Heart left ventricle (tissue), 16 donors: Measurements from ENCODE around the gene PLEKHM2. TPM values are rescaled to one million over a fixed set of nuclear protein-coding genes. Genes with fewer than 3 reads are reported as not detected.

Experiments
- ATAC-seq, 4 donors: fragments of 200-7000 bp; cut with Tn5 transposase; one replicate each; pipeline ENCODE4 v1.9.1; 2020 to 2022; ENCODE audit warnings: moderate library complexity in 4 of 4, mild to moderate bottlenecking in 3 of 4, moderate number of reproducible peaks in 1 of 4
- DNase-seq, 5 donors: peaks; one replicate each; pipeline ENCODE4 v3.0.0-alpha.2; 2020
- H3K27ac ChIP-seq, 12 donors: fragments of 200-600 bp; sonication (generic) in 4 of 12; one replicate each; pipeline versions ENCODE4 v1.5.0 to v1.8.0; 2016 to 2022; ENCODE audit warnings: mild to moderate bottlenecking in 2 of 12
- H3K27me3 ChIP-seq, 9 donors: fragments of 200-600 bp; sonication (generic) in 2 of 9; one replicate each; pipeline versions ENCODE4 v1.5.1 to v1.8.0; 2016 to 2022; ENCODE audit warnings: mild to moderate bottlenecking in 3 of 9
- H3K36me3 ChIP-seq, 9 donors: fragments of 200-600 bp; sonication (generic) in 2 of 9; one replicate each; pipeline versions ENCODE4 v1.5.0 to v1.8.0; 2018 to 2022; ENCODE audit warnings: mild to moderate bottlenecking in 2 of 9
- H3K4me1 ChIP-seq, 12 donors: fragments of 200-600 bp; sonication (generic) in 4 of 12; one replicate each; pipeline versions ENCODE4 v1.5.0 to v1.8.0; 2016 to 2022; ENCODE audit warnings: mild to moderate bottlenecking in 3 of 12
- H3K4me3 ChIP-seq, 12 donors: fragments of 200-600 bp; sonication (generic) in 4 of 12; one replicate each; pipeline versions ENCODE4 v1.5.0 to v1.8.0; 2017 to 2022; ENCODE audit warnings: mild to moderate bottlenecking in 9 of 12, moderate library complexity in 4 of 12
- H3K9me3 ChIP-seq, 12 donors: fragments of 200-600 bp; sonication (generic) in 4 of 12; one replicate each; pipeline versions ENCODE4 v1.5.0 to v1.8.0; 2016 to 2022; ENCODE audit warnings: mild to moderate bottlenecking in 1 of 12
- POLR2A ChIP-seq, 2 donors: fragments of 450-650 bp; IDR thresholded peaks; one replicate each; pipeline ENCODE4 v1.6.1; 2017; ENCODE audit warnings: antibody characterized with exemption in 2 of 2, mild to moderate bottlenecking in 2 of 2, moderate library complexity in 2 of 2
- WGBS, 4 donors: extraction: QIAGEN DNeasy Blood & Tissue Kit in 2 of 4; methylation state at CpG; one replicate each; pipeline versions ENCODE4 v1.1.5 to v1.1.7; 2013 to 2018; 5-methylcytosine and 5-hydroxymethylcytosine counted together
- intact Hi-C, 10 donors: fragments of 100-400 bp; cut with DNase I; formaldehyde crosslinking; loops; one replicate each; pipeline versions ENCODE4 v1.11.1 to v1.14.2; 2022
- polyA plus RNA-seq, 2 donors: library from polyadenylated mRNA; stranded (reverse); fragments of 200-250 nt; gene quantifications; one replicate each; pipeline ENCODE4 v1.2.3, GENCODE V29; 2013
- total RNA-seq, 9 donors: library from RNA; depleted of rRNA in 2 of 9; stranded (reverse); fragments of >200 nt in 2 of 9; fragmentation: NEBNext Ultra II Directional in 3 of 9; extraction: Animal tissue kit (Norgen Biotek cat#: 25700) in 3 of 9; gene quantifications; one replicate each; pipeline versions ENCODE4 v1.1.0 to v1.2.4, GENCODE V29; 2016 to 2023
- TF ChIP-seq, protein P1 (sequence below), 12 donors: fragments of 200-600 bp; sonication (generic) in 4 of 12; IDR thresholded peaks; one replicate each; pipeline versions ENCODE4 v1.5.0 to v1.8.0; 2018 to 2022; ENCODE audit warnings: antibody characterized with exemption in 12 of 12, mild to moderate bottlenecking in 5 of 12
- donor health status: ischemic (EF 13 %, LVEDD 7.1; RV severe dilation, severe dysfunction).
- donor health status: healthy with polysubstance abuse.
- donor health status: DM: no; HTN: yes; CAD: no.
- donor health status: DM: no; HTN: no; CAD: no.
- donor health status: ischemic (EF 25% LVEDD 6.9; RV normal size, moderate dysfunction).
- donor health status: ischemic (EF 25% LVEDD 5.7; RV mildly dilated, moderate dysfunction).
- donor health status: healthy.
- donor health status: DM: yes; HTN: yes; CAD: no.
- donor health status: ischemic (EF 35%, LVEDD 5.7; RV mildly dilated, moderate dysfunction).
- donor health status: nonischemic (EF 11% LVEDD 7.7; RV severe dilation, severe dysfunction).
- donor health status: DM: yes; HTN: yes; CAD: no.
- donor health status: PGD.
- donor health status: ischemic (EF 29% LVEDD 5.4; RV normal size, mild dysfunction).
- donor health status: nonischemic (EF 23%, LVEDD 6.1; RV moderate dilation, normal function).

Gene PLEKHM2
- total and polyA plus RNA-seq, 11 donors = 69.9 to 150 (median 84.4) TPM

DNA sequence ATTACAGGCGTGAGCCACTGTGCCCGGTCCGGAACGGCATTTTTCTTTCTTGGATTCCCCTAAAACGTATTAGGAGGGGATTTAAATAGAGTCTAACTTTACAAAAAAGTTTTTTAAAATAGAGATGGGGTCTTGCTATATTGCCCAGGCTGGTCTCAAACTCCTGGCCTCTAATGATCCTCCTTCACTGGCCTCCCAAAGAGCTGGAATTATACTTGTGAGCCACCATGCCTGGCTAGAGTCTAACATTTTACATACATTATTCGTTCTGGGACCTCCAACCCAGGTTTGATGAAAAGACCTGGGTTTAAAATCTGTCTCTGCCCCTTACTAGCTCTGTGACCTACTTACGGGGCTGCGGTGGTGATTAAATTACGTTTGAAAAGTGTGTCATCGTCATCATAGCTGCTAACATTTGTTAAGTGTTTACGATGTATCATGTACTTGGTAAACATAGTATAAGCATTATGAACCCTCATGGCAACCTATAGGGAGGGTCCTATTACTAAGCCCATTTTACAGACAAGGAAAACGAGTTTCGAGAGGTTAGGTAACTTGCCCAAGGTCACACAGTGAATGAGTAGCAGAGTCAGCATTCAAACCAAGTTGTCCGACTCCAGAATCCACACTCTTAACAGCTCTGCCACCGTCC is 24.5 kb downstream of the PLEKHM2 start:
- peaks cover 0 to 19% (median 3%) of the 10 kb centered on the region in 9 donors for H3K36me3 ChIP-seq
- intact Hi-C loops = no loop called here
- ATAC-seq = no peak
- peaks cover 0 to 85% (median 44%) of the 10 kb centered on the region in 12 donors for H3K4me1 ChIP-seq
- H3K9me3 ChIP-seq = no peaks in the 10 kb centered on the region
- H3K27ac ChIP-seq = peak overlapping the region in 3 of 12 donors; percentile 30 to 89 (median 60)
- no peaks in the 10 kb centered on the region for H3K27me3 ChIP-seq
- no peak for DNase-seq
- no peak overlapping the region for H3K4me3 ChIP-seq
- WGBS, 4 donors = 82 to 94% (median 88%) methylated on average over 15 of the region's 15 CpGs
- TF ChIP-seq, protein P1, sequence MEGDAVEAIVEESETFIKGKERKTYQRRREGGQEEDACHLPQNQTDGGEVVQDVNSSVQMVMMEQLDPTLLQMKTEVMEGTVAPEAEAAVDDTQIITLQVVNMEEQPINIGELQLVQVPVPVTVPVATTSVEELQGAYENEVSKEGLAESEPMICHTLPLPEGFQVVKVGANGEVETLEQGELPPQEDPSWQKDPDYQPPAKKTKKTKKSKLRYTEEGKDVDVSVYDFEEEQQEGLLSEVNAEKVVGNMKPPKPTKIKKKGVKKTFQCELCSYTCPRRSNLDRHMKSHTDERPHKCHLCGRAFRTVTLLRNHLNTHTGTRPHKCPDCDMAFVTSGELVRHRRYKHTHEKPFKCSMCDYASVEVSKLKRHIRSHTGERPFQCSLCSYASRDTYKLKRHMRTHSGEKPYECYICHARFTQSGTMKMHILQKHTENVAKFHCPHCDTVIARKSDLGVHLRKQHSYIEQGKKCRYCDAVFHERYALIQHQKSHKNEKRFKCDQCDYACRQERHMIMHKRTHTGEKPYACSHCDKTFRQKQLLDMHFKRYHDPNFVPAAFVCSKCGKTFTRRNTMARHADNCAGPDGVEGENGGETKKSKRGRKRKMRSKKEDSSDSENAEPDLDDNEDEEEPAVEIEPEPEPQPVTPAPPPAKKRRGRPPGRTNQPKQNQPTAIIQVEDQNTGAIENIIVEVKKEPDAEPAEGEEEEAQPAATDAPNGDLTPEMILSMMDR (IDR thresholded peaks at IDR 0.05) = no peak
- TF ChIP-seq POLR2A (IDR thresholded peaks at IDR 0.05) = no peak

DNA sequence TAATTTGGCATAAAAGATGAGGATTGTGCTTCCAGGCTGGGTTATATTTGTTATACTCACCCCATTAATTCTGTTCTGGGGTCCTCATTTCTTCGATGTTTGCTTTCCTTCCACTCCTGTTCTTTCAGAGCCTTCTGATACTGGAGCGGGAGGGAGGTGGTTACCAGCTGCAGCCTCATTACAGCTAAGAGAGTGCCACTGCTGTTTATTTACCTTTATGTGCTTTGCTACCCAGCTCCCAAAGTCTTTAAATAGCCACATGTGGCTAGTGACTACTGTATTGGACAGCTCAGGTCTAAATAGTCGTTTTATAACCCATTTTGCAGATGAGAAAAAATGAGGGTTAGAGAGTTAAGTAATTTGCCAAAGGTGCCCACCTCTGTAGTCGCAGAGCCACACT is 25.1 kb downstream of the PLEKHM2 start:
- Histone ChIP-seq H3K27me3 (no peaks in the 10 kb centered on the region), H3K9me3 (no peaks in the 10 kb centered on the region), H3K4me1 (peaks cover 0 to 85% (median 45%) of the 10 kb centered on the region in 12 donors), H3K4me3 (no peak overlapping the region), H3K27ac (peak overlapping the region in 3 of 12 donors; percentile 20 to 60 (median 30)), H3K36me3 (peaks cover 0 to 19% (median 3%) of the 10 kb centered on the region in 9 donors)
- 88 to 94% (median 94%) methylated on average over 4 of the region's 4 CpGs for WGBS, 4 donors
- DNase-seq = no peak
- intact Hi-C loops = no loop called here
- ATAC-seq = no peak
- TF ChIP-seq POLR2A (IDR thresholded peaks at IDR 0.05) = no peak
- TF ChIP-seq, protein P1 (IDR thresholded peaks at IDR 0.05) = no peak

DNA sequence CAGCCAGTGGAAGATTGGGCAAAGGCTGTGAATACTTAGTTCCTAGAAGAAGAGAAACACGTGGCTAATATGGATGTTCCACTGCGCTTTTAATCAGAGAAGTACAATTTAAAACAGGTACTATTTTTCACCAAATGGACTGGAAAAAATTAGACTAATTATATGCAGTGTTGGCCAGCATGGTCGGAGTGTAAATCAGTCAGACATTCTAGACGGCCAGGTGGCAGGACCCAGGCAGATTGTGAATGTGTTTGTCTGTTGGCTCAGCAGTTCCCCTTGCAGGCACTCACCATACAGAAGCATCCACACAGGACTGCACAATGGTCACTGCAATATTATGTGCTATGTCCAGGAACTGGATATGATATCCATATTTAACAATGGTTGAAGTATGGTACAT is 28.0 kb downstream of the PLEKHM2 start:
- Histone ChIP-seq H3K27ac (peak overlapping the region in 5 of 12 donors; percentile 20 to 83 (median 67)), H3K27me3 (no peaks in the 10 kb centered on the region), H3K36me3 (peaks cover 0 to 17% (median 13%) of the 10 kb centered on the region in 9 donors), H3K4me3 (no peak overlapping the region), H3K4me1 (peaks cover 6 to 85% (median 42%) of the 10 kb centered on the region in 12 donors), H3K9me3 (no peaks in the 10 kb centered on the region)
- DNase-seq = no peak
- WGBS, 4 donors = 55 to 75% (median 66%) methylated on average over 4 of the region's 4 CpGs
- TF ChIP-seq POLR2A (IDR thresholded peaks at IDR 0.05) = no peak
- TF ChIP-seq, protein P1 (IDR thresholded peaks at IDR 0.05) = no peak
- intact Hi-C loops = no loop called here
- no peak for ATAC-seq

DNA sequence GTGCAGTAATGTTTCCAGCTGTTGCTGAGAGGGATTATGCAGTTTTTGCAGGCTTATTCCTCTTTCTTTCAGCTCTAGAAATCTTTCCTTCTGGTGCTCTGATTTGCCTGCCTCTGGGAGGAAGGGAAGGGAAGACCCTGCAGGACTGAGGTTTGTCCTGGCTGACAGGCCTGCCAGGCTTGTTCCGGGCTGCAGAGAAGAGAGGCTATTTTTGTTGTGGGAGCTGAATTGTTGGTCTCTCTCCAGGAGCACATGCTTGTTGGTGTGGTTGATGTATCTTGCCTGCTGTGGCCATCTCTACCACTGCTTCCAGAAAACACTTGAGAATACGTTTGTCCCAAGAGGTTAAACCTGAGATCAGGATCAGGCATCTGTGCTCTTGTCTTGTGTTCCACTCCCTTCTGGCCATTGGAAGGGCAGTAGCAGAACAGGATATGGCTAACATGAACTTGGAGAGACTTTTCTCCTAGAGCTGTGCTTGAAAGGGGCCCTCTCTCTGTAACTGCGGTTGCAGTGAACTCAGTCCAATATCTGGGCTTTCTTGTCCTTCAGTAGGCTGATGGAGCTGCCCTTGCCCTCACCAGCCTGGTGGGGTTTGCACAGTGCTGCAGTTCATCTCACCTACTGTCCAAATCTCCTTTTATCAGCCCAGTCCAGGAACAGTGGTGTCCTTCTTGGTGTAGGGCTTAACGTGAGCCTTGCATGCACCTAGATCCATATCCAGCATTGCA is 30.5 kb downstream of the PLEKHM2 start:
- Histone ChIP-seq H3K36me3 (peaks cover 0 to 39% (median 37%) of the 10 kb centered on the region in 9 donors), H3K27ac (peak overlapping the region; percentile 46 to 91 (median 80)), H3K9me3 (no peaks in the 10 kb centered on the region), H3K4me3 (no peak overlapping the region), H3K27me3 (no peaks in the 10 kb centered on the region), H3K4me1 (peaks cover 6 to 85% (median 45%) of the 10 kb centered on the region in 12 donors)
- TF ChIP-seq, protein P1 (IDR thresholded peaks at IDR 0.05) = no peak
- no peak for TF ChIP-seq POLR2A (IDR thresholded peaks at IDR 0.05)
- intact Hi-C loops = loop anchor here in 1 of 10 donors (2.0 kb wide), 1 partner anchor 30 kb away; the partner anchor contains the start of gene PLEKHM2
- peak in 4 of 5 donors; percentile 68 to 79 (median 74) for DNase-seq
- 30 to 39% (median 33%) methylated on average over 4 of the region's 4 CpGs for WGBS, 4 donors
- ATAC-seq = peak; percentile 81 to 88 (median 86)
